Measurements from ENCODE around the gene TCF19.
"Not testable (repeated sequence)": the region's sequence is repeated elsewhere in the genome, so short reads cannot be mapped to it uniquely, and the experiment has no call there.

The TCF19 gene

GRCh38 chr6:31161216-31162126, 3.1 kb downstream of the TCF19 start:
- Histone ChIP-seq H3K4me1 (peaks cover 11% of the 10 kb centered on the region), H3K9me3 (no peaks in the 10 kb centered on the region), H3K36me3 (replicated peaks) (peaks cover 31% of the 10 kb centered on the region), H3K4me3 (no peak overlapping the region), H3K27me3 (ENCODE audit: low read depth) (no peaks in the 10 kb centered on the region)
- in situ Hi-C loops (cut with MboI; ENCODE audit: low sequenced_read_pairs), result no loop called here
- DNase-seq (ENCODE audit: low spot score in 2 of 2), result no peak

GRCh38 chr6:31162463-31163165, 4.2 kb downstream of the TCF19 start:
- Histone ChIP-seq H3K27me3 (ENCODE audit: low read depth) (no peaks in the 10 kb centered on the region), H3K4me1 (peaks cover 6% of the 10 kb centered on the region), H3K4me3 (no peak overlapping the region), H3K9me3 (no peaks in the 10 kb centered on the region), H3K36me3 (replicated peaks) (peaks cover 27% of the 10 kb centered on the region)
- DNase-seq (ENCODE audit: low spot score in 2 of 2), result no peak
- in situ Hi-C loops (cut with MboI; ENCODE audit: low sequenced_read_pairs), result no loop called here

GRCh38 chr6:31163922-31164321, 5.5 kb downstream of the TCF19 start:
- H3K36me3 ChIP-seq (replicated peaks), result peaks cover 27% of the 10 kb centered on the region
- no peak overlapping the region for H3K4me3 ChIP-seq
- H3K4me1 ChIP-seq, result peaks cover 6% of the 10 kb centered on the region
- no peak for DNase-seq (ENCODE audit: low spot score in 2 of 2)
- H3K27me3 ChIP-seq (ENCODE audit: low read depth), result no peaks in the 10 kb centered on the region
- in situ Hi-C loops (cut with MboI; ENCODE audit: low sequenced_read_pairs), result no loop called here
- H3K9me3 ChIP-seq, result no peaks in the 10 kb centered on the region

DNA sequence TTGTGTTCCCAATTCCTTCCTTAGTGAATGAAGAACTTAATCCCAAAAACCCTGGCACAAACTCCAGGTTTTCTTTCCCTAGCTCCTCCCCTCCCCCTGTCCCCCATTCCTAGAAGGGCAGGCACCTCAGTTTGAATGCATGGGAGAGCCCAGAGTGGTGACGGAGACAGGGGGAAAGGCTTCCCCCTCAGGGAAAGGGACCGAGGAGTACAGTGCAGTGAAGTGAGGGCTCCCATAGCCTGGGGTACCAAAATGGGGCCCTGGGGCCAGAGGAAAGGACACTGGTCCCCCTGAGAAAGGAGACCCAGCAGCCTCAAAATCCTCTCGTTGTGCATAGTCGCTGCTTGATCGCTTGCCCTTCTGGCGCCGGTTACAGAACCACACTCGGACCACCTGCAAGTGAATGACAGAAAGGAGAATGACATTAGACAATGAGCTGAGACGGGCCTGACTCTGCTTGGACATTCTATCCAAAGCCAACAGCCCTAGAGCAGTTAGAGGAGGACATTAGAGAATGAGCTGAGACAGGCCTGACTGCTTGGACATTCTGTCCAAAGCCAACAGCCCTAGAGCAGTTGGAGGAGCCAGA, 6.2 kb downstream of the TCF19 start:
- peak overlapping the region; percentile 18; the same call in 1 of the 2 replicates for H3K4me3 ChIP-seq
- DNase-seq (ENCODE audit: low spot score in 2 of 2); in situ Hi-C loops (cut with MboI; ENCODE audit: low sequenced_read_pairs); H3K4me1 ChIP-seq; H3K9me3 ChIP-seq; H3K27me3 ChIP-seq (ENCODE audit: low read depth): not testable (repeated sequence)
- H3K36me3 ChIP-seq (replicated peaks), result peaks cover 27% of the 10 kb centered on the region

DNA sequence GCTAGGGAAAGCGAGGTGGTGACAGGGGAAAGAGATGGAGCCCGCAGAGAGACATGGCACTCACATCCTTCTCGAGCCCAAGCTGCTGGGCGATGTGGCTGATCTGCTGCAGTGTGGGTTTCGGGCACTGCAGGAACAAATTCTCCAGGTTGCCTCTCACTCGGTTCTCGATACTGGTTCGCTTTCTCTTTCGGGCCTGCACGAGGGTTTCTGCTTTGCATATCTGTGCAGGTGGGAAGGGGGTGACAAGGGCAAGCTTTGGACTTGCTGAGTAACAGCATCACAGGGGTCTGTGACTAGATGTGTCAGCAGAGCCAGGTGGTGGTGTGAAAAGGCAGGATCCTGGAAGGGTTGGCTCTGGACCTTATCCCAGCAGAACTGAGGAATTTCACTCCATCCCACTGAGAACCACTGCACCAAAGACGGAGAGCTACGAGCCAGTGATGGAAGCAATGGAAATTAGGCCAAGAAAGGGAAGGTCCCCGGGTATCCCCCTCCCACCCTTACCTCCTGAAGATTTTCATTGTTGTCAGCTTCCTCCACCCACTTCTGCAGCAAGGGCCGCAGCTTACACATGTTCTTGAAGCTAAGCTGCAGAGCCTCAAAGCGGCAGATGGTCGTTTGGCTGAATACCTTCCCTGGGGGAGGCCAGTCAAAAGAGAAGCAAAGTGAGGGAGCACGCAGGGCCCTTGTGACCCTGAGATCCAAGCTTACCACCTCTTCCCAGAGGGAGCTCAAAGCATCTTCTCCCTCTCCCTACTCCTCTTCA, 6.9 kb downstream of the TCF19 start:
- in situ Hi-C loops (cut with MboI; ENCODE audit: low sequenced_read_pairs); H3K9me3 ChIP-seq; H3K4me1 ChIP-seq; H3K27me3 ChIP-seq (ENCODE audit: low read depth); DNase-seq (ENCODE audit: low spot score in 2 of 2); H3K4me3 ChIP-seq: not testable (repeated sequence)
- peaks cover 26% of the 10 kb centered on the region for H3K36me3 ChIP-seq (replicated peaks)

DNA sequence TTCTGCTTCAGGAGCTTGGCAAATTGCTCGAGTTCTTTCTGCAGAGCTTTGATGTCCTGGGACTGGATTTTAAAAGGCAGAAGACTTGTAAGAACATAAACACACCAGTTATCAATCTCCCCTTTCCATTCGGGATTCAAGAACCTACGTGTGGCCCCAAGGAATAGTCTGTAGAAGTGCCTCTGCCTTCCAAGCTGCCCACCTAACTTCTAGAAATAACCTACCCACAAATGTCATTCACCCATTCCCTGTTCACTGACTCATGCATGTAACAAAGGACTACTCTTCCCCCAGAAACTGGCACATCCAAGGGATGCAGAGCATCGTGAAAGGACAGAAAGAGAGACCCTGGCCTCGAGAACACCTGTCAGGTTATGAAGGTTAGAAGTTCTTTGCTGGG, 7.6 kb downstream of the TCF19 start:
- H3K27me3 ChIP-seq (ENCODE audit: low read depth), result no peaks in the 10 kb centered on the region
- peaks cover 25% of the 10 kb centered on the region for H3K36me3 ChIP-seq (replicated peaks)
- no peak overlapping the region for H3K4me3 ChIP-seq
- no peak for DNase-seq (ENCODE audit: low spot score in 2 of 2)
- H3K4me1 ChIP-seq, result no peaks in the 10 kb centered on the region
- H3K9me3 ChIP-seq, result peaks cover 3% of the 10 kb centered on the region; the same call in 1 of the 2 replicates
- in situ Hi-C loops (cut with MboI; ENCODE audit: low sequenced_read_pairs), result no loop called here

GRCh38 chr6:31168606-31169005, 10.2 kb downstream of the TCF19 start:
- no peak for DNase-seq (ENCODE audit: low spot score in 2 of 2)
- Histone ChIP-seq H3K9me3 (peaks cover 3% of the 10 kb centered on the region; the same call in 1 of the 2 replicates), H3K27me3 (ENCODE audit: low read depth) (no peaks in the 10 kb centered on the region), H3K4me1 (peaks cover 14% of the 10 kb centered on the region), H3K36me3 (replicated peaks) (peaks cover 5% of the 10 kb centered on the region), H3K4me3 (no peak overlapping the region)
- in situ Hi-C loops (cut with MboI; ENCODE audit: low sequenced_read_pairs), result no loop called here

GRCh38 chr6:31169123-31169857, 10.9 kb downstream of the TCF19 start:
- in situ Hi-C loops (cut with MboI; ENCODE audit: low sequenced_read_pairs), result no loop called here

DNA sequence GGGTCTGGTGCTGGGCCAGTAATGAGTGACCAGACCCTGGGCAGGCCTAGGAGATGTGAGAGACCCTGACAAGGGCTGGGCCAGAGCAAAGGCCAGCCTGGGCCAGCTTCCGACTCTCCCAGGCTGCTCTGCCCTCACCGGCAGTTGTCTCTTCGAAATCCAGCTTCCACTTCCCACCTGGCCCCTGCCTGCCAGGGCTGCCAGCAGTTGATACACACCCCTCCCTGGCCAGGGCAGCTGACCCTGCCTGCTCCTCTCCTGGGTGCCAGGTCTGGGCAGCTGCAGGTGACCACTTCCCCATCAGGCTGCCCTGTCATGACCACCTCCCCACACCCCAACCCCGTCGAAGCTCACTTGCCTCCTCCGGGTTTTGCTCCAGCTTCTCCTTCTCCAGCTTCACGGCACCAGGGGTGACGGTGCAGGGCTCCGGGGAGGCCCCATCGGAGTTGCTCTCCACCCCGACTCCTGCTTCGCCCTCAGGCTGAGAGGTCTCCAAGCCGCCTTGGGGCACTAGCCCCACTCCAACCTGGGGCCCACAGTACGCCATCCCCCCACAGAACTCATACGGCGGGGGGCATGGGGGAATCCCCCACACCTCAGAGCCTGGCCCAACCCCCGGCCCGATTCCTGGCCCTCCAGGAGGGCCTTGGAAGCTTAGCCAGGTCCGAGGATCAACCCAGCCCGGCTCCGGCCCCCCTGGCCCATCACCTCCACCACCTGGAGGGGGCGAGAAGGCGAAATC, 11.6 kb downstream of the TCF19 start:
- DNase-seq (ENCODE audit: low spot score in 2 of 2), result peak in 1 of 2 experiments; percentile 67
- H3K9me3 ChIP-seq; in situ Hi-C loops (cut with MboI; ENCODE audit: low sequenced_read_pairs); H3K27me3 ChIP-seq (ENCODE audit: low read depth); H3K36me3 ChIP-seq (replicated peaks): not testable (repeated sequence)
- peak overlapping the region; percentile 52 for H3K4me3 ChIP-seq
- H3K4me1 ChIP-seq, result peaks cover 14% of the 10 kb centered on the region

More at GRCh38 chr6:31169123-31169857, 10.9 kb downstream of the TCF19 start:
- Histone ChIP-seq H3K4me3 (no peak overlapping the region), H3K9me3 (peaks cover 3% of the 10 kb centered on the region; the same call in 1 of the 2 replicates), H3K4me1 (peaks cover 14% of the 10 kb centered on the region), H3K36me3 (replicated peaks) (peaks cover 4% of the 10 kb centered on the region), H3K27me3 (ENCODE audit: low read depth) (no peaks in the 10 kb centered on the region)
- no peak for DNase-seq (ENCODE audit: low spot score in 2 of 2)

DNA sequence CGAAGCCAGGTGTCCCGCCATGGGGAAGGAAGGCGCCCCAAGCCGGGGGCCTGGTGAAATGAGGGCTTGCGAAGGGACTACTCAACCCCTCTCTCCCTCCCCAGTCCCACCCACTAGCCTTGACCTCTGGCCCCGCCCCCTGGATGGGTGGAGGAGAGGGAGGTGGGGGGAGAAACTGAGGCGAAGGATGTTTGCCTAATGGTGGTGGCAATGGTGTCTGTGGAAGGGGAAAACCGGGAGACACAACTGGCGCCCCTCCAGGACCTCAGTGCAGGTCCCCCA, 12.2 kb downstream of the TCF19 start, which contains the start of gene POU5F1:
TSS of gene POU5F1 (minus strand) at position 83 of the 282 bp plus-strand sequence. CDS start at position 21, 62 bp downstream.
- Histone ChIP-seq H3K27me3 (ENCODE audit: low read depth) (no peaks in the 10 kb centered on the region), H3K4me3 (peak within 1 kb of the TSS; percentile 52), H3K4me1 (peaks cover 14% of the 10 kb centered on the region), H3K36me3 (replicated peaks) (peaks cover 4% of the 10 kb centered on the region), H3K9me3 (peaks cover 3% of the 10 kb centered on the region; the same call in 1 of the 2 replicates)
- in situ Hi-C loops (cut with MboI; ENCODE audit: low sequenced_read_pairs), result no loop called here
- DNase-seq (ENCODE audit: low spot score in 2 of 2), result no peak

DNA sequence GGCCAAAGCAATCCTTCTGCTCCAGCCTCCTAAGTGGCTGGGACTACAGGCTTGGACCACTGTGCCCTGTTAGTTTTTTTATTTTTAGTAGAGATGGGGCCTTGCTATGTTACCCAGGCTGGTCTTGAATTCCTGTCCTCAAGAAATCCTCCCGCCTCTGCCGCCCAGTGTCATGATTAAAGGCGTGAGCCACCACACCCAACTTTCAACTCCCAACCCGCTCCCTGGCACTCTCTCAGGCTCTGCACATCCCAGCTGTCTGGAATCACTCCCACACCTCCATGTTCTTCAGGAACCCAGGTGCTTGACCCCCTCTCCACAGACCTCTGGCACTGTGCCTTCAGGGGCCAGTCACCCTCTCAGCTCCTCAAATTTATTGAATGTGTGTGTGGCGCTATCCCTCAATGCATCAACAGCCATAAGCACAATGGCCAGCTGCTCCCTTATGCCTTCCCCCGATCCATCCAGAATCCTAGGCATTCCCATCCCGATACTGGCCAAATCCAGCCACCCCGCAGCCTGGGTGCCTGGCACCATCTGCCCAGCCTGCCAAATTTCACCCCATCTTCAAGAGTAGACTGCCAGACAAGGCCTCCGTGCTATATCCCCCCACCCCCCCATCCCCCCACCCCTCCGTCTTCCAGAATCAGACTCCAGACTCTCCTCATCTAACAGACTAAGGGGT, 12.7 kb downstream of the TCF19 start:
- DNase-seq (ENCODE audit: low spot score in 2 of 2), result no peak
- Histone ChIP-seq H3K9me3 (peaks cover 3% of the 10 kb centered on the region; the same call in 1 of the 2 replicates), H3K36me3 (replicated peaks) (peaks cover 4% of the 10 kb centered on the region), H3K27me3 (ENCODE audit: low read depth) (no peaks in the 10 kb centered on the region), H3K4me1 (peaks cover 14% of the 10 kb centered on the region), H3K4me3 (no peak overlapping the region)
- in situ Hi-C loops (cut with MboI; ENCODE audit: low sequenced_read_pairs), result no loop called here
